ENCODE measurements around the gene TOGARAM1.

Gene TOGARAM1

GRCh38 chr14:44961554-44962333, at the start of gene TOGARAM1, which contains the start of gene KLHL28:
Gene TOGARAM1, plus strand, starts transcription at chr14:44962190. Its CDS starts 232 bp downstream, at chr14:44962422.
Gene KLHL28, minus strand, starts transcription at chr14:44961947. Its CDS starts 16,019 bp downstream, at chr14:44945928.
- no peaks in the 10 kb centered on the region for H3K27me3 ChIP-seq (ENCODE audit: control insufficient read depth in 2 of 2, insufficient read depth in 2 of 2, low read length in 2 of 2)
- peak within 1 kb of the TSS; percentile 95 to 100 for H3K4me3 ChIP-seq (ENCODE audit: low read length in 2 of 2)
- no peaks in the 10 kb centered on the region for H3K9me3 ChIP-seq (ENCODE audit: control insufficient read depth in 2 of 2, low read length in 2 of 2)
- H3K36me3 ChIP-seq (ENCODE audit: control insufficient read depth in 2 of 2, insufficient read depth in 2 of 2, low read length in 2 of 2): peaks cover 0 to 3% of the 10 kb centered on the region in 2 donors
- H3K27ac ChIP-seq (ENCODE audit: low read depth in 2 of 2, low read length in 2 of 2): peak within 1 kb of the TSS; percentile 87 to 97
- H3K4me1 ChIP-seq (ENCODE audit: control insufficient read depth in 2 of 2, insufficient read depth in 2 of 2, low read length in 2 of 2): peaks cover 9 to 22% of the 10 kb centered on the region in 2 donors
- peak within 1 kb of the TSS; percentile 81 to 100 for H3K9ac ChIP-seq (ENCODE audit: low read depth in 1 of 2, low read length in 2 of 2)

GRCh38 chr14:44914849-44915248, 47.1 kb upstream of the TOGARAM1 start:
- Histone ChIP-seq H3K9me3 (ENCODE audit: control insufficient read depth in 2 of 2, low read length in 2 of 2) (no peaks in the 10 kb centered on the region), H3K27ac (ENCODE audit: low read depth in 2 of 2, low read length in 2 of 2) (no peak overlapping the region), H3K4me3 (ENCODE audit: low read length in 2 of 2) (no peak overlapping the region), H3K36me3 (ENCODE audit: control insufficient read depth in 2 of 2, insufficient read depth in 2 of 2, low read length in 2 of 2) (no peaks in the 10 kb centered on the region), H3K27me3 (ENCODE audit: control insufficient read depth in 2 of 2, insufficient read depth in 2 of 2, low read length in 2 of 2) (no peaks in the 10 kb centered on the region), H3K9ac (ENCODE audit: low read depth in 1 of 2, low read length in 2 of 2) (no peak overlapping the region), H3K4me1 (ENCODE audit: control insufficient read depth in 2 of 2, insufficient read depth in 2 of 2, low read length in 2 of 2) (no peaks in the 10 kb centered on the region)

- no peak overlapping the region for H3K9ac ChIP-seq (ENCODE audit: low read depth in 1 of 2, low read length in 2 of 2)
- H3K4me3 ChIP-seq (ENCODE audit: low read length in 2 of 2): no peak overlapping the region
- peaks cover 5 to 6% of the 10 kb centered on the region in 2 donors for H3K36me3 ChIP-seq (ENCODE audit: control insufficient read depth in 2 of 2, insufficient read depth in 2 of 2, low read length in 2 of 2)
- H3K27me3 ChIP-seq (ENCODE audit: control insufficient read depth in 2 of 2, insufficient read depth in 2 of 2, low read length in 2 of 2): no peaks in the 10 kb centered on the region
- no peaks in the 10 kb centered on the region for H3K9me3 ChIP-seq (ENCODE audit: control insufficient read depth in 2 of 2, low read length in 2 of 2)
- H3K27ac ChIP-seq (ENCODE audit: low read depth in 2 of 2, low read length in 2 of 2): no peak overlapping the region
- no peaks in the 10 kb centered on the region for H3K4me1 ChIP-seq (ENCODE audit: control insufficient read depth in 2 of 2, insufficient read depth in 2 of 2, low read length in 2 of 2)
Observed at GRCh38 chr14:44928793-44929192, 33.2 kb upstream of the TOGARAM1 start.

GRCh38 chr14:44935155-44935554, 26.8 kb upstream of the TOGARAM1 start:
- Histone ChIP-seq H3K27me3 (ENCODE audit: control insufficient read depth in 2 of 2, insufficient read depth in 2 of 2, low read length in 2 of 2) (no peaks in the 10 kb centered on the region), H3K4me3 (ENCODE audit: low read length in 2 of 2) (no peak overlapping the region), H3K4me1 (ENCODE audit: control insufficient read depth in 2 of 2, insufficient read depth in 2 of 2, low read length in 2 of 2) (no peaks in the 10 kb centered on the region), H3K27ac (ENCODE audit: low read depth in 2 of 2, low read length in 2 of 2) (no peak overlapping the region), H3K9ac (ENCODE audit: low read depth in 1 of 2, low read length in 2 of 2) (no peak overlapping the region), H3K36me3 (ENCODE audit: control insufficient read depth in 2 of 2, insufficient read depth in 2 of 2, low read length in 2 of 2) (peaks cover 29 to 34% of the 10 kb centered on the region in 2 donors), H3K9me3 (ENCODE audit: control insufficient read depth in 2 of 2, low read length in 2 of 2) (no peaks in the 10 kb centered on the region)

- no peaks in the 10 kb centered on the region for H3K9me3 ChIP-seq (ENCODE audit: control insufficient read depth in 2 of 2, low read length in 2 of 2)
- H3K27ac ChIP-seq (ENCODE audit: low read depth in 2 of 2, low read length in 2 of 2): no peak overlapping the region
- H3K4me1 ChIP-seq (ENCODE audit: control insufficient read depth in 2 of 2, insufficient read depth in 2 of 2, low read length in 2 of 2): no peaks in the 10 kb centered on the region
- H3K36me3 ChIP-seq (ENCODE audit: control insufficient read depth in 2 of 2, insufficient read depth in 2 of 2, low read length in 2 of 2): peaks cover 31 to 39% of the 10 kb centered on the region in 2 donors
- H3K9ac ChIP-seq (ENCODE audit: low read depth in 1 of 2, low read length in 2 of 2): no peak overlapping the region
- no peaks in the 10 kb centered on the region for H3K27me3 ChIP-seq (ENCODE audit: control insufficient read depth in 2 of 2, insufficient read depth in 2 of 2, low read length in 2 of 2)
- H3K4me3 ChIP-seq (ENCODE audit: low read length in 2 of 2): no peak overlapping the region
Observed at GRCh38 chr14:44937547-44937946, 24.4 kb upstream of the TOGARAM1 start.

GRCh38 chr14:44940211-44940610, 21.8 kb upstream of the TOGARAM1 start:
- H3K4me1 ChIP-seq (ENCODE audit: control insufficient read depth in 2 of 2, insufficient read depth in 2 of 2, low read length in 2 of 2): no peaks in the 10 kb centered on the region
- H3K9me3 ChIP-seq (ENCODE audit: control insufficient read depth in 2 of 2, low read length in 2 of 2): no peaks in the 10 kb centered on the region
- H3K27ac ChIP-seq (ENCODE audit: low read depth in 2 of 2, low read length in 2 of 2): no peak overlapping the region
- no peak overlapping the region for H3K9ac ChIP-seq (ENCODE audit: low read depth in 1 of 2, low read length in 2 of 2)
- H3K27me3 ChIP-seq (ENCODE audit: control insufficient read depth in 2 of 2, insufficient read depth in 2 of 2, low read length in 2 of 2): no peaks in the 10 kb centered on the region
- peaks cover 29 to 47% of the 10 kb centered on the region in 2 donors for H3K36me3 ChIP-seq (ENCODE audit: control insufficient read depth in 2 of 2, insufficient read depth in 2 of 2, low read length in 2 of 2)
- H3K4me3 ChIP-seq (ENCODE audit: low read length in 2 of 2): no peak overlapping the region

- Histone ChIP-seq H3K27me3 (ENCODE audit: control insufficient read depth in 2 of 2, insufficient read depth in 2 of 2, low read length in 2 of 2) (no peaks in the 10 kb centered on the region), H3K27ac (ENCODE audit: low read depth in 2 of 2, low read length in 2 of 2) (no peak overlapping the region), H3K4me3 (ENCODE audit: low read length in 2 of 2) (no peak overlapping the region), H3K36me3 (ENCODE audit: control insufficient read depth in 2 of 2, insufficient read depth in 2 of 2, low read length in 2 of 2) (peaks cover 35 to 48% of the 10 kb centered on the region in 2 donors), H3K4me1 (ENCODE audit: control insufficient read depth in 2 of 2, insufficient read depth in 2 of 2, low read length in 2 of 2) (no peaks in the 10 kb centered on the region), H3K9ac (ENCODE audit: low read depth in 1 of 2, low read length in 2 of 2) (no peak overlapping the region), H3K9me3 (ENCODE audit: control insufficient read depth in 2 of 2, low read length in 2 of 2) (no peaks in the 10 kb centered on the region)
Observed at GRCh38 chr14:44940944-44941343, 21.0 kb upstream of the TOGARAM1 start.

GRCh38 chr14:44941591-44941990, 20.4 kb upstream of the TOGARAM1 start:
- Histone ChIP-seq H3K27me3 (ENCODE audit: control insufficient read depth in 2 of 2, insufficient read depth in 2 of 2, low read length in 2 of 2) (no peaks in the 10 kb centered on the region), H3K4me1 (ENCODE audit: control insufficient read depth in 2 of 2, insufficient read depth in 2 of 2, low read length in 2 of 2) (no peaks in the 10 kb centered on the region), H3K4me3 (ENCODE audit: low read length in 2 of 2) (no peak overlapping the region), H3K9me3 (ENCODE audit: control insufficient read depth in 2 of 2, low read length in 2 of 2) (no peaks in the 10 kb centered on the region), H3K27ac (ENCODE audit: low read depth in 2 of 2, low read length in 2 of 2) (no peak overlapping the region), H3K36me3 (ENCODE audit: control insufficient read depth in 2 of 2, insufficient read depth in 2 of 2, low read length in 2 of 2) (peaks cover 33 to 42% of the 10 kb centered on the region in 2 donors), H3K9ac (ENCODE audit: low read depth in 1 of 2, low read length in 2 of 2) (no peak overlapping the region)

GRCh38 chr14:44942436-44942835, 19.6 kb upstream of the TOGARAM1 start:
- no peaks in the 10 kb centered on the region for H3K27me3 ChIP-seq (ENCODE audit: control insufficient read depth in 2 of 2, insufficient read depth in 2 of 2, low read length in 2 of 2)
- H3K36me3 ChIP-seq (ENCODE audit: control insufficient read depth in 2 of 2, insufficient read depth in 2 of 2, low read length in 2 of 2): peaks cover 28 to 38% of the 10 kb centered on the region in 2 donors
- no peak overlapping the region for H3K4me3 ChIP-seq (ENCODE audit: low read length in 2 of 2)
- no peaks in the 10 kb centered on the region for H3K4me1 ChIP-seq (ENCODE audit: control insufficient read depth in 2 of 2, insufficient read depth in 2 of 2, low read length in 2 of 2)
- H3K27ac ChIP-seq (ENCODE audit: low read depth in 2 of 2, low read length in 2 of 2): no peak overlapping the region
- H3K9me3 ChIP-seq (ENCODE audit: control insufficient read depth in 2 of 2, low read length in 2 of 2): no peaks in the 10 kb centered on the region
- no peak overlapping the region for H3K9ac ChIP-seq (ENCODE audit: low read depth in 1 of 2, low read length in 2 of 2)

- Histone ChIP-seq H3K27me3 (ENCODE audit: control insufficient read depth in 2 of 2, insufficient read depth in 2 of 2, low read length in 2 of 2) (no peaks in the 10 kb centered on the region), H3K27ac (ENCODE audit: low read depth in 2 of 2, low read length in 2 of 2) (no peak overlapping the region), H3K9ac (ENCODE audit: low read depth in 1 of 2, low read length in 2 of 2) (no peak overlapping the region), H3K4me1 (ENCODE audit: control insufficient read depth in 2 of 2, insufficient read depth in 2 of 2, low read length in 2 of 2) (no peaks in the 10 kb centered on the region), H3K9me3 (ENCODE audit: control insufficient read depth in 2 of 2, low read length in 2 of 2) (no peaks in the 10 kb centered on the region), H3K36me3 (ENCODE audit: control insufficient read depth in 2 of 2, insufficient read depth in 2 of 2, low read length in 2 of 2) (peaks cover 20 to 25% of the 10 kb centered on the region in 2 donors), H3K4me3 (ENCODE audit: low read length in 2 of 2) (no peak overlapping the region)
Observed at GRCh38 chr14:44944107-44944506, 17.9 kb upstream of the TOGARAM1 start.
